ENCODE measurements around the gene ADAM8. TPM values are rescaled to one million over a fixed set of nuclear protein-coding genes. Genes with fewer than 3 reads are reported as not detected.
A peak's percentile ranks its signal among the peaks of the same experiment; 100 is the strongest.

The ADAM8 gene
- total RNA-seq, 2 donors from 2014 or later = 3.7 to 5.5 TPM

- H3K9me3 ChIP-seq (ENCODE audit: control insufficient read depth, low read length) = no peaks in the 10 kb centered on the region
- Mint-ChIP-seq H3K9me3 (no peaks in the 10 kb centered on the region), H3K4me3 (no peak overlapping the region), H3K36me3 (ENCODE audit: low read depth) (no peaks in the 10 kb centered on the region), H3K27me3 (ENCODE audit: insufficient read depth) (peaks cover 2% of the 10 kb centered on the region), H3K27ac (no peak overlapping the region), H3K4me1 (no peaks in the 10 kb centered on the region)
- no peaks in the 10 kb centered on the region for H3K4me1 ChIP-seq (ENCODE audit: control insufficient read depth, insufficient read depth, low read length)
- TF ChIP-seq CTCF (conservative IDR thresholded peaks at IDR 0.05) = no peak
- H3K36me3 ChIP-seq (ENCODE audit: control insufficient read depth, insufficient read depth, low read length) = no peaks in the 10 kb centered on the region
- 94 to 97% methylated on average over 27 of the region's 27 CpGs for WGBS, 2 experiments (ENCODE audit: insufficient coverage in 1 of 2, insufficient read length in 1 of 2)
- no peak overlapping the region for H3K27ac ChIP-seq (ENCODE audit: low read depth, low read length)
- no peak for DNase-seq
- H3K4me3 ChIP-seq (ENCODE audit: low read length) = no peak overlapping the region
- no peak overlapping the region for H3K9ac ChIP-seq (ENCODE audit: extremely low read depth, low read length, poor library complexity, severe bottlenecking)
- H3K27me3 ChIP-seq (ENCODE audit: control insufficient read depth, insufficient read depth, low read length, poor library complexity, severe bottlenecking) = peaks cover 4% of the 10 kb centered on the region
These were observed 61.1 kb downstream of the ADAM8 start for GRCh38 chr10:133215586-133215985.

- no peak overlapping the region for H3K4me3 Mint-ChIP-seq
- Histone ChIP-seq H3K27me3 (ENCODE audit: control insufficient read depth, insufficient read depth, low read length, poor library complexity, severe bottlenecking) (peaks cover 4% of the 10 kb centered on the region), H3K4me1 (ENCODE audit: control insufficient read depth, insufficient read depth, low read length) (no peaks in the 10 kb centered on the region), H3K4me3 (ENCODE audit: low read length) (no peak overlapping the region), H3K27ac (ENCODE audit: low read depth, low read length) (no peak overlapping the region), H3K9me3 (ENCODE audit: control insufficient read depth, low read length) (no peaks in the 10 kb centered on the region), H3K9ac (ENCODE audit: extremely low read depth, low read length, poor library complexity, severe bottlenecking) (no peak overlapping the region), H3K36me3 (ENCODE audit: control insufficient read depth, insufficient read depth, low read length) (no peaks in the 10 kb centered on the region)
- no peak for DNase-seq
- H3K27ac Mint-ChIP-seq = no peak overlapping the region
- no peaks in the 10 kb centered on the region for H3K36me3 Mint-ChIP-seq (ENCODE audit: low read depth)
- peaks cover 2% of the 10 kb centered on the region for H3K27me3 Mint-ChIP-seq (ENCODE audit: insufficient read depth)
- TF ChIP-seq CTCF (conservative IDR thresholded peaks at IDR 0.05) = peak; percentile 33
- no peaks in the 10 kb centered on the region for H3K9me3 Mint-ChIP-seq
- 91 to 93% methylated on average over 17 to 28 of the region's 28 CpGs for WGBS, 2 experiments (ENCODE audit: insufficient coverage in 1 of 2, insufficient read length in 1 of 2)
- H3K4me1 Mint-ChIP-seq = no peaks in the 10 kb centered on the region
These were observed 61.9 kb downstream of the ADAM8 start for GRCh38 chr10:133214468-133215410.

GRCh38 chr10:133213641-133214467 lies 62.8 kb downstream of the ADAM8 start:
- no peaks in the 10 kb centered on the region for H3K9me3 Mint-ChIP-seq
- no peaks in the 10 kb centered on the region for H3K4me1 Mint-ChIP-seq
- no peak for TF ChIP-seq CTCF (conservative IDR thresholded peaks at IDR 0.05)
- peaks cover 2% of the 10 kb centered on the region for H3K27me3 Mint-ChIP-seq (ENCODE audit: insufficient read depth)
- H3K4me3 ChIP-seq (ENCODE audit: low read length) = no peak overlapping the region
- no peak overlapping the region for H3K27ac Mint-ChIP-seq
- no peaks in the 10 kb centered on the region for H3K4me1 ChIP-seq (ENCODE audit: control insufficient read depth, insufficient read depth, low read length)
- WGBS, 2 experiments (ENCODE audit: insufficient coverage in 1 of 2, insufficient read length in 1 of 2) = 90 to 95% methylated on average over 23 to 32 of the region's 32 CpGs
- H3K27ac ChIP-seq (ENCODE audit: low read depth, low read length) = no peak overlapping the region
- no peak overlapping the region for H3K4me3 Mint-ChIP-seq
- no peaks in the 10 kb centered on the region for H3K27me3 ChIP-seq (ENCODE audit: control insufficient read depth, insufficient read depth, low read length, poor library complexity, severe bottlenecking)
- H3K9ac ChIP-seq (ENCODE audit: extremely low read depth, low read length, poor library complexity, severe bottlenecking) = no peak overlapping the region
- DNase-seq = no peak
- no peaks in the 10 kb centered on the region for H3K36me3 ChIP-seq (ENCODE audit: control insufficient read depth, insufficient read depth, low read length)
- H3K9me3 ChIP-seq (ENCODE audit: control insufficient read depth, low read length) = no peaks in the 10 kb centered on the region
- H3K36me3 Mint-ChIP-seq (ENCODE audit: low read depth) = no peaks in the 10 kb centered on the region
